HEK293 (cell line): Measurements from ENCODE around the gene DCUN1D3.

Experiments used
- GLI2 ChIP-seq: fragments of 450-650 bp; formaldehyde crosslinking; IDR thresholded peaks from 2 replicates; pipeline ENCODE4; 2017; ENCODE audit warnings: missing biosample characterization, missing genetic modification characterization, low read depth, borderline replicate concordance
- GLIS2 ChIP-seq: fragments of 450-650 bp; formaldehyde crosslinking; IDR thresholded peaks from 2 replicates; pipeline ENCODE4 v1.5.1; 2016; ENCODE audit warnings: missing biosample characterization, missing genetic modification characterization
- HOXA7 ChIP-seq: sonication (generic); formaldehyde crosslinking; IDR thresholded peaks from 2 replicates; pipeline ENCODE4 v1.8.1; 2022; ENCODE audit warnings: missing genetic modification reagents, borderline replicate concordance
- MEIS1 ChIP-seq: sonication (generic); formaldehyde crosslinking; IDR thresholded peaks from 2 replicates; pipeline ENCODE4 v1.8.1; 2022; ENCODE audit warnings: missing genetic modification reagents, mild to moderate bottlenecking, borderline replicate concordance
- REPIN1 ChIP-seq: fragments of 450-650 bp; formaldehyde crosslinking; IDR thresholded peaks from 2 replicates; pipeline ENCODE4 v1.5.1; 2017; ENCODE audit warnings: missing biosample characterization, missing genetic modification characterization, low read depth
- SP3 ChIP-seq: fragments of 450-650 bp; formaldehyde crosslinking; IDR thresholded peaks from 2 replicates; pipeline ENCODE4 v1.5.1; 2016; ENCODE audit warnings: missing biosample characterization, missing genetic modification characterization
- TSHZ1 ChIP-seq: fragments of 450-650 bp; formaldehyde crosslinking; IDR thresholded peaks from 2 replicates; pipeline ENCODE4 v1.5.1; 2016; ENCODE audit warnings: missing biosample characterization, missing genetic modification characterization, borderline replicate concordance
- ZIC2 ChIP-seq: fragments of 450-650 bp; formaldehyde crosslinking; IDR thresholded peaks from 2 replicates; pipeline ENCODE4 v1.5.1; 2016; ENCODE audit warnings: missing biosample characterization, missing genetic modification characterization
- ZNF138 ChIP-seq: fragments of 450-650 bp; formaldehyde crosslinking; IDR thresholded peaks from 2 replicates; pipeline ENCODE4 v1.5.1; 2016; ENCODE audit warnings: missing biosample characterization, missing genetic modification characterization, borderline replicate concordance
- ZNF148 ChIP-seq: fragments of 450-650 bp; formaldehyde crosslinking; IDR thresholded peaks from 2 replicates; pipeline ENCODE4 v1.5.0; 2017; ENCODE audit warnings: missing biosample characterization, missing genetic modification characterization, borderline replicate concordance
- ZNF16 ChIP-seq: fragments of 450-650 bp; formaldehyde crosslinking; IDR thresholded peaks from 2 replicates; pipeline ENCODE4 v1.5.1; 2016; ENCODE audit warnings: low read depth, missing biosample characterization, missing genetic modification characterization
- ZNF169 ChIP-seq: fragments of 450-650 bp; formaldehyde crosslinking; IDR thresholded peaks from 2 replicates; pipeline ENCODE4 v1.5.1; 2016; ENCODE audit warnings: missing biosample characterization, missing genetic modification characterization
- ZNF184 ChIP-seq: fragments of 450-650 bp; IDR thresholded peaks from 2 replicates; pipeline ENCODE4 v1.5.1; 2018; ENCODE audit warnings: missing biosample characterization, mild to moderate bottlenecking, missing genetic modification characterization
- ZNF19 ChIP-seq: fragments of 450-650 bp; formaldehyde crosslinking; IDR thresholded peaks from 2 replicates; pipeline ENCODE4; 2016; ENCODE audit warnings: missing biosample characterization, missing genetic modification characterization, low read depth
- ZNF24 ChIP-seq: fragments of 450-650 bp; formaldehyde crosslinking; IDR thresholded peaks from 2 replicates; pipeline ENCODE4 v1.5.1; 2016; ENCODE audit warnings: missing biosample characterization, missing genetic modification characterization
- ZNF37A ChIP-seq: fragments of 450-650 bp; IDR thresholded peaks from 2 replicates; pipeline ENCODE4 v1.5.1; 2018; ENCODE audit warnings: missing biosample characterization, missing genetic modification characterization
- ZNF585B ChIP-seq: fragments of 450-650 bp; formaldehyde crosslinking; IDR thresholded peaks from 2 replicates; pipeline ENCODE4 v1.5.1; 2016; ENCODE audit warnings: missing biosample characterization, missing genetic modification characterization
- ZNF623 ChIP-seq: fragments of 450-650 bp; formaldehyde crosslinking; IDR thresholded peaks from 2 replicates; pipeline ENCODE4 v1.5.1; 2016; ENCODE audit warnings: missing biosample characterization, missing genetic modification characterization
- ZNF701 ChIP-seq: fragments of 450-650 bp; formaldehyde crosslinking; IDR thresholded peaks from 2 replicates; pipeline ENCODE4 v1.5.1; 2016; ENCODE audit warnings: missing biosample characterization, missing genetic modification characterization
- ZNF777 ChIP-seq: fragments of 450-650 bp; formaldehyde crosslinking; IDR thresholded peaks from 2 replicates; pipeline ENCODE4 v1.5.1; 2017; ENCODE audit warnings: missing biosample characterization, missing genetic modification characterization, borderline replicate concordance
- ZNF785 ChIP-seq: fragments of 450-650 bp; formaldehyde crosslinking; IDR thresholded peaks from 2 replicates; pipeline ENCODE4 v1.5.1; 2016; ENCODE audit warnings: missing biosample characterization, missing genetic modification characterization
- ZNF837 ChIP-seq: fragments of 450-650 bp; formaldehyde crosslinking; IDR thresholded peaks from 2 replicates; pipeline ENCODE4 v1.5.1; 2016; ENCODE audit warnings: missing biosample characterization, missing genetic modification characterization
- ZNF843 ChIP-seq: fragments of 450-650 bp; formaldehyde crosslinking; IDR thresholded peaks from 2 replicates; pipeline ENCODE4 v1.5.1; 2016; ENCODE audit warnings: missing biosample characterization, missing genetic modification characterization
- ZXDB ChIP-seq: fragments of 450-650 bp; formaldehyde crosslinking; IDR thresholded peaks from 2 replicates; pipeline ENCODE4 v1.5.1; 2016; ENCODE audit warnings: missing biosample characterization, missing genetic modification characterization
- TF ChIP-seq, protein P1 (sequence below): fragments of 450-650 bp; formaldehyde crosslinking; IDR thresholded peaks from 2 replicates; pipeline ENCODE4 v1.5.1; 2016; ENCODE audit warnings: missing biosample characterization, missing genetic modification characterization
- TF ChIP-seq, protein P2 (sequence below): fragments of 450-650 bp; formaldehyde crosslinking; IDR thresholded peaks from 2 replicates; pipeline ENCODE4 v1.5.1; 2017; ENCODE audit warnings: missing biosample characterization, missing genetic modification characterization

DCUN1D3 gene

GRCh38 chr16:20806168-20807050, 93.7 kb downstream of the DCUN1D3 start, which contains the start of the genes ERI2 and REXO5 (continued):
- no peak for TF ChIP-seq ZNF16 (tag by site-specific recombination)
- no peak for TF ChIP-seq HOXA7 (CRISPR knock-in tag)
- TF ChIP-seq, protein P1, sequence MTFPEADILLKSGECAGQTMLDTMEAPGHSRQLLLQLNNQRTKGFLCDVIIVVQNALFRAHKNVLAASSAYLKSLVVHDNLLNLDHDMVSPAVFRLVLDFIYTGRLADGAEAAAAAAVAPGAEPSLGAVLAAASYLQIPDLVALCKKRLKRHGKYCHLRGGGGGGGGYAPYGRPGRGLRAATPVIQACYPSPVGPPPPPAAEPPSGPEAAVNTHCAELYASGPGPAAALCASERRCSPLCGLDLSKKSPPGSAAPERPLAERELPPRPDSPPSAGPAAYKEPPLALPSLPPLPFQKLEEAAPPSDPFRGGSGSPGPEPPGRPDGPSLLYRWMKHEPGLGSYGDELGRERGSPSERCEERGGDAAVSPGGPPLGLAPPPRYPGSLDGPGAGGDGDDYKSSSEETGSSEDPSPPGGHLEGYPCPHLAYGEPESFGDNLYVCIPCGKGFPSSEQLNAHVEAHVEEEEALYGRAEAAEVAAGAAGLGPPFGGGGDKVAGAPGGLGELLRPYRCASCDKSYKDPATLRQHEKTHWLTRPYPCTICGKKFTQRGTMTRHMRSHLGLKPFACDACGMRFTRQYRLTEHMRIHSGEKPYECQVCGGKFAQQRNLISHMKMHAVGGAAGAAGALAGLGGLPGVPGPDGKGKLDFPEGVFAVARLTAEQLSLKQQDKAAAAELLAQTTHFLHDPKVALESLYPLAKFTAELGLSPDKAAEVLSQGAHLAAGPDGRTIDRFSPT (tag by site-specific recombination), result peak; percentile 66
- TF ChIP-seq ZNF777 (tag by site-specific recombination), result 0 out of 2 replicates have a peak, but pooled peaks have one; percentile 48
- no peak for TF ChIP-seq REPIN1
- TF ChIP-seq SP3 (tag by site-specific recombination), result peak; percentile 79
- TF ChIP-seq ZNF19 (tag by site-specific recombination), result no peak
- no peak for TF ChIP-seq ZNF701 (tag by site-specific recombination)
- peak; percentile 77 for TF ChIP-seq ZXDB (tag by site-specific recombination)
- TF ChIP-seq ZNF138, result no peak
- no peak for TF ChIP-seq ZNF148 (tag by site-specific recombination)
- TF ChIP-seq, protein P2, sequence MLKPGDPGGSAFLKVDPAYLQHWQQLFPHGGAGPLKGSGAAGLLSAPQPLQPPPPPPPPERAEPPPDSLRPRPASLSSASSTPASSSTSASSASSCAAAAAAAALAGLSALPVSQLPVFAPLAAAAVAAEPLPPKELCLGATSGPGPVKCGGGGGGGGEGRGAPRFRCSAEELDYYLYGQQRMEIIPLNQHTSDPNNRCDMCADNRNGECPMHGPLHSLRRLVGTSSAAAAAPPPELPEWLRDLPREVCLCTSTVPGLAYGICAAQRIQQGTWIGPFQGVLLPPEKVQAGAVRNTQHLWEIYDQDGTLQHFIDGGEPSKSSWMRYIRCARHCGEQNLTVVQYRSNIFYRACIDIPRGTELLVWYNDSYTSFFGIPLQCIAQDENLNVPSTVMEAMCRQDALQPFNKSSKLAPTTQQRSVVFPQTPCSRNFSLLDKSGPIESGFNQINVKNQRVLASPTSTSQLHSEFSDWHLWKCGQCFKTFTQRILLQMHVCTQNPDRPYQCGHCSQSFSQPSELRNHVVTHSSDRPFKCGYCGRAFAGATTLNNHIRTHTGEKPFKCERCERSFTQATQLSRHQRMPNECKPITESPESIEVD (tag by site-specific recombination), result no peak
- peak; percentile 22; the same call in 1 of the 2 replicates for TF ChIP-seq ZIC2 (tag by site-specific recombination)
- TF ChIP-seq ZNF843 (tag by site-specific recombination), result peak; percentile 59; the same call in 1 of the 2 replicates
- no peak for TF ChIP-seq MEIS1 (CRISPR knock-in tag)
- peak; percentile 72 for TF ChIP-seq ZNF24 (tag by site-specific recombination)
- TF ChIP-seq ZNF169 (tag by site-specific recombination), result no peak
- no peak for TF ChIP-seq GLIS2
- no peak for TF ChIP-seq ZNF184 (tag by site-specific recombination)
- TF ChIP-seq ZNF585B, result no peak
- no peak for TF ChIP-seq ZNF837 (tag by site-specific recombination)
- TF ChIP-seq ZNF623, result no peak
- no peak for TF ChIP-seq ZNF37A (tag by site-specific recombination)
- no peak; the same call in 1 of the 2 replicates for TF ChIP-seq GLI2 (tag by site-specific recombination)
- TF ChIP-seq ZNF785 (tag by site-specific recombination), result no peak
- TF ChIP-seq TSHZ1 (tag by site-specific recombination), result no peak
